Stimulated activated CD4-positive, alpha-beta T cell treated with anti-CD3 and anti-CD28 coated beads, Interleukin-15, amount 100 ng/mL, for 1 hour (primary cell): ENCODE measurements around the gene STYXL2.
A peak's percentile ranks its signal among the peaks of the same experiment; 100 is the strongest.

Source experiments
- DNase-seq, 2 donors: peaks; one replicate each; pipeline ENCODE4 v3.0.0-alpha.2; 2020; ENCODE audit warnings: low read depth in 1 of 2, low spot score in 1 of 2

Gene STYXL2

GRCh38 chr1:167107456-167107855 lies 13.6 kb downstream of the STYXL2 start:
- no peak for DNase-seq

- DNase-seq: no peak
Observed at GRCh38 chr1:167109125-167109524, 15.2 kb downstream of the STYXL2 start.

GRCh38 chr1:167110586-167110985 lies 16.7 kb downstream of the STYXL2 start:
- DNase-seq: no peak

- no peak for DNase-seq
Observed at GRCh38 chr1:167111868-167112709, 18.2 kb downstream of the STYXL2 start.

GRCh38 chr1:167114725-167115124 lies 20.9 kb downstream of the STYXL2 start:
- DNase-seq: no peak

- no peak for DNase-seq
Observed at GRCh38 chr1:167115655-167116054, 21.8 kb downstream of the STYXL2 start.

- no peak for DNase-seq
Observed at GRCh38 chr1:167116174-167116573, 22.3 kb downstream of the STYXL2 start.

- no peak for DNase-seq
Observed at GRCh38 chr1:167117225-167117624, 23.4 kb downstream of the STYXL2 start.

GRCh38 chr1:167118188-167118587 lies 24.3 kb downstream of the STYXL2 start:
- no peak for DNase-seq

- DNase-seq: no peak
Observed at GRCh38 chr1:167119696-167120095, 25.8 kb downstream of the STYXL2 start.

GRCh38 chr1:167120899-167121298 lies 27.0 kb downstream of the STYXL2 start:
- DNase-seq: no peak

- peak; percentile 4 to 10 for DNase-seq
Observed at GRCh38 chr1:167121375-167122120, 27.7 kb downstream of the STYXL2 start.

- no peak for DNase-seq
Observed at GRCh38 chr1:167122121-167122480, 28.2 kb downstream of the STYXL2 start.

GRCh38 chr1:167122568-167122967 lies 28.7 kb downstream of the STYXL2 start:
- DNase-seq: no peak

- no peak for DNase-seq
Observed at GRCh38 chr1:167126317-167126716, 32.4 kb downstream of the STYXL2 start.

GRCh38 chr1:167126811-167127210 lies 32.9 kb downstream of the STYXL2 start:
- no peak for DNase-seq

GRCh38 chr1:167127236-167127635 lies 33.4 kb downstream of the STYXL2 start:
- DNase-seq: no peak

GRCh38 chr1:167127661-167128060 lies 33.8 kb downstream of the STYXL2 start:
- no peak for DNase-seq

- DNase-seq: no peak
Observed at GRCh38 chr1:167128261-167129227, 34.7 kb downstream of the STYXL2 start.

GRCh38 chr1:167130829-167131510 lies 37.1 kb downstream of the STYXL2 start:
- DNase-seq: no peak
